Stomach (tissue), 9 donors: ENCODE data around the gene SUPT3H. TPM values are rescaled to one million over a fixed set of nuclear protein-coding genes. Genes with fewer than 3 reads are reported as not detected.
"Not testable (repeated sequence)": the region's sequence is repeated elsewhere in the genome, so short reads cannot be mapped to it uniquely, and the experiment has no call there.

Experiments used
- DNase-seq, 2 donors: peaks; one replicate each; pipeline versions ENCODE4 v3.0.0 to v3.0.0-alpha.2; 2013 to 2019
- H3K27ac ChIP-seq, 5 donors: fragments of 200-600 bp in 4 of 5; sonication (generic) in 4 of 5; one replicate each; pipeline ENCODE4 v1.5.1; 2013 to 2019; ENCODE audit warnings: mild to moderate bottlenecking in 1 of 5, moderate library complexity in 1 of 5
- H3K27me3 ChIP-seq, 3 donors: fragments of 200-600 bp; sonication (generic); one replicate each; pipeline ENCODE4 v1.5.1; 2017 to 2019; ENCODE audit warnings: mixed run types in 1 of 3
- H3K36me3 ChIP-seq, 4 donors: fragments of 200-600 bp; sonication (generic); 1 replicate in 3 of 4; 2 replicates in 1 of 4; pipeline ENCODE4 v1.5.1; 2016 to 2019
- H3K4me1 ChIP-seq, 4 donors: fragments of 200-600 bp; sonication (generic); one replicate each; pipeline ENCODE4 v1.5.1; 2016 to 2019
- H3K4me3 ChIP-seq, 4 donors: fragments of 200-600 bp; sonication (generic) in 3 of 4; one replicate each; pipeline ENCODE4 v1.5.1; 2016 to 2019; ENCODE audit warnings: mild to moderate bottlenecking in 1 of 4
- H3K9me3 ChIP-seq, 4 donors: fragments of 200-600 bp; sonication (generic); one replicate each; pipeline ENCODE4 v1.5.1; 2016 to 2019
- CTCF ChIP-seq, 7 experiments: fragments of 450-650 bp in 4 of 7; fragments of 200-600 bp in 3 of 7; sonication (generic) in 3 of 7; IDR thresholded peaks; one replicate each; pipeline ENCODE4 v1.5.1; 2016 to 2019; ENCODE audit warnings: antibody characterized with exemption in 7 of 7, control low read depth in 2 of 7, mild to moderate bottlenecking in 1 of 7
- EP300 ChIP-seq: sonication (generic); formaldehyde crosslinking; IDR thresholded peaks from one replicate; pipeline ENCODE4 v1.6.1; 2017; ENCODE audit warnings: antibody characterized with exemption
- POLR2A ChIP-seq, 4 donors: fragments of 450-650 bp; IDR thresholded peaks; one replicate each; pipeline ENCODE4 v1.6.1; 2016; ENCODE audit warnings: antibody characterized with exemption in 4 of 4, control low read depth in 2 of 4, mild to moderate bottlenecking in 1 of 4, moderate library complexity in 1 of 4
- POLR2AphosphoS5 ChIP-seq, 3 donors: sonication (generic); formaldehyde crosslinking; IDR thresholded peaks; one replicate each; pipeline ENCODE4 v1.6.1; 2016; ENCODE audit warnings: antibody characterized with exemption in 3 of 3
- WGBS, 5 donors: extraction: QIAGEN DNeasy Blood & Tissue Kit in 3 of 5; methylation state at CpG; one replicate each; pipeline versions ENCODE4 v1.1.5 to v1.1.7; 2013 to 2018; 5-methylcytosine and 5-hydroxymethylcytosine counted together
- intact Hi-C: fragments of 100-400 bp; cut with DNase I; formaldehyde crosslinking; loops from one replicate; pipeline ENCODE4 v1.15.1; 2023; ENCODE audit warnings: low total_unique reads
- polyA plus RNA-seq, 3 donors: library from polyadenylated mRNA; stranded (reverse); fragments of 200-250 nt; gene quantifications; one replicate each; pipeline ENCODE4 v1.2.3, GENCODE V29; 2013
- total RNA-seq, 5 donors: library from RNA; depleted of rRNA; stranded (reverse); fragments of >200 nt; gene quantifications; one replicate each; pipeline versions ENCODE4 v1.1.0 to v1.2.3, GENCODE V29; 2014 to 2016
- donor health status: healthy with polysubstance abuse.
- donor health status: Bipolar disorder and iron deficiency.
- donor health status: healthy.

SUPT3H gene
- total and polyA plus RNA-seq, 8 donors: 0.29 to 16.2 (median 4.0) TPM; not detected in 1

DNA sequence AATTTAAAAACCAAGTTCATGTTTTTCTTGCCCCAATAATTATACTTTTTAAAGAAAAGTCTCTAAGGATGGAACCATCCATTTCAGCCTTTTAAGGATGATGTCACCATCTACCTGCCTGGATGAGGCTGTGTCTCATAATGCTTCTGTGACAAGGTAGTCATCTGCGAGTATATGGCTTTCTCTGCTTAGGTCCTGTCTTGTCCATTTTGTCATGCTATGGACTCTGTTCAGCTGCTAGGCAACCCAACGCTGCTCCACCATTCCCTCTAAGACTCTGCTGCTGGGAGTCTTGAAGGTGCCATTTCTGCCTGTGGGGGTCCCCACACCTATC lies 509.4 kb downstream of the SUPT3H start:
- no peaks in the 10 kb centered on the region for H3K27me3 ChIP-seq
- intact Hi-C loops: no loop called here
- H3K36me3 ChIP-seq: no peaks in the 10 kb centered on the region
- peaks cover 0 to 16% (median 7%) of the 10 kb centered on the region in 4 donors for H3K9me3 ChIP-seq
- TF ChIP-seq EP300: no peak
- no peak for TF ChIP-seq POLR2A (IDR thresholded peaks at IDR 0.05)
- no peak for TF ChIP-seq CTCF (IDR thresholded peaks at IDR 0.05)
- TF ChIP-seq POLR2AphosphoS5 (IDR thresholded peaks at IDR 0.05): no peak
- DNase-seq: no peak
- no peak overlapping the region for H3K27ac ChIP-seq
- 79 to 92% (median 88%) methylated on average over 2 of the region's 2 CpGs for WGBS, 5 donors
- H3K4me1 ChIP-seq: no peaks in the 10 kb centered on the region
- H3K4me3 ChIP-seq: no peak overlapping the region

DNA sequence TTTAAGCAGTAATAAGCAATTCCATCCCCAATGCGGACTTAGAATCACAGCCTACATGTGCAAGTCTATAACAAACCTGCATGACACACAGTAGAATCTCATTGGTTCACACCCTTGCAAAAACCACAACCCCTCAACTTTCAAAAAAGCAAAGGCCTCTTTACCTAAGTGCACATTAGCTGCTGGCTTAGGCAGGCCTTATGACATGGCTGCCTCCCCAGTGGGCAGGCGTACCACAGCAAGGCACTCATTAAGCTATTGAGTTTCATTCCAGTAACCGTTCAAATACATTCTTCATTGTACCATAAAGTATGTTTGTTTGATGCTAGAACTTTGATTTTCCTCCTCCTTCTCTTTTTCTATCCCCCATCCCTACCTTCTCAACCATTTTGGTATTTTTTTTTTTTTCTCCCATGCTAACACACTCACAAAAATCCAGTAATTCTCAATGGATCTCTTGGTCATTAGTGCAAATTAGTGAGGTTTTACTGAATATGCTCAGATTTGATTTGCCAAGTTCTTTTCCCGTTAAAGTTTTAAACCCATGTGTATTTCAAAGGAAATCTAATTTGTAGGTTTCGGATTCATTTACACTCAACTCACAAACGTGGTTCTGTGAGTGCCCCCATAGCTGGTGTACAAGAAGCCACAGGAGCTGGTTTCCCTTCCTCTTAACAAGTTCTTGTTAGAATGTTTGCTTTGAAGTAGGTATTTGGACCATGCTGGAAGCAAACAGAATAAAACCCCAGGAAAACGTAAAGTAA lies 510.0 kb downstream of the SUPT3H start:
- Histone ChIP-seq H3K36me3 (no peaks in the 10 kb centered on the region), H3K4me3 (no peak overlapping the region), H3K9me3 (peaks cover 0 to 16% (median 7%) of the 10 kb centered on the region in 4 donors), H3K27ac (no peak overlapping the region), H3K27me3 (no peaks in the 10 kb centered on the region), H3K4me1 (no peaks in the 10 kb centered on the region)
- no peak for TF ChIP-seq EP300
- no peak for TF ChIP-seq CTCF (IDR thresholded peaks at IDR 0.05)
- TF ChIP-seq POLR2AphosphoS5 (IDR thresholded peaks at IDR 0.05): no peak
- no peak for TF ChIP-seq POLR2A (IDR thresholded peaks at IDR 0.05)
- WGBS, 5 donors: 87 to 91% (median 90%) methylated on average over 7 of the region's 7 CpGs
- DNase-seq: no peak
- intact Hi-C loops: no loop called here

DNA sequence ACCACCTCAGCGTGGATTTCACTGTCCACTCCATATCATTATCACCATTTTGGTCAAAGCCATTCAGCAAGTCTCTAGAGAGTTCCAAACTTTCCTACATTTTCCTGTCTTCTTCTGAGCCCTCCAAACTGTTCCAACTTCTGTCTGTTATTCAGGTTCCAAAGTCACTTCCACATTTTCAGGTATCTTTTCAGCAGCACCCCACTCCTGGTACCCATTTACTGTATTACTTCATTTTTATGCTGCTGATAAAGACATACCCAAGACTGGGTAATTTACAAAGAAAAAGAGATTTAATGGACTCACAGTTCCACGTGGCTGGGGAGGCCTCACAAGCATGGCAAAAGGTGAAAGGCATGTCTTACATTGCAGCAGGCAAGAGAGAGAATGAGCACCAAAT lies 512.5 kb downstream of the SUPT3H start:
- H3K4me3 ChIP-seq, DNase-seq, H3K36me3 ChIP-seq, H3K27me3 ChIP-seq, intact Hi-C loops, H3K4me1 ChIP-seq, H3K27ac ChIP-seq: not testable (repeated sequence)
- H3K9me3 ChIP-seq: peaks cover 0 to 16% (median 7%) of the 10 kb centered on the region in 4 donors
- 79 to 92% (median 89%) methylated on average over 2 of the region's 2 CpGs for WGBS, 5 donors

- 55 to 80% (median 72%) methylated on average over 2 of the region's 2 CpGs for WGBS, 5 donors
- no peak overlapping the region for H3K27ac ChIP-seq
- H3K9me3 ChIP-seq: peaks cover 0 to 8% (median 3%) of the 10 kb centered on the region in 4 donors
- no peak for DNase-seq
- intact Hi-C loops: no loop called here
- no peaks in the 10 kb centered on the region for H3K36me3 ChIP-seq
- TF ChIP-seq CTCF (IDR thresholded peaks at IDR 0.05) (no peak), EP300 (no peak), POLR2AphosphoS5 (IDR thresholded peaks at IDR 0.05) (no peak), POLR2A (IDR thresholded peaks at IDR 0.05) (no peak)
- H3K27me3 ChIP-seq: no peaks in the 10 kb centered on the region
- peaks cover 0 to 10% (median 3%) of the 10 kb centered on the region in 4 donors for H3K4me1 ChIP-seq
- H3K4me3 ChIP-seq: no peak overlapping the region
These were observed 517.8 kb downstream of the SUPT3H start for GRCh38 chr6:44859901-44860410.

GRCh38 chr6:44858998-44859397 lies 518.7 kb downstream of the SUPT3H start:
- Histone ChIP-seq H3K4me3 (no peak overlapping the region), H3K36me3 (no peaks in the 10 kb centered on the region), H3K27ac (no peak overlapping the region), H3K9me3 (no peaks in the 10 kb centered on the region), H3K27me3 (no peaks in the 10 kb centered on the region), H3K4me1 (peaks cover 0 to 10% (median 3%) of the 10 kb centered on the region in 4 donors)
- TF ChIP-seq EP300 (no peak), POLR2AphosphoS5 (IDR thresholded peaks at IDR 0.05) (no peak), CTCF (IDR thresholded peaks at IDR 0.05) (no peak), POLR2A (IDR thresholded peaks at IDR 0.05) (no peak)
- intact Hi-C loops: no loop called here
- peak in 1 of 2 donors; percentile 12 for DNase-seq
